RWPE1 (cell line): ENCODE measurements around the gene UNC13A.
A peak's percentile ranks its signal among the peaks of the same experiment; 100 is the strongest.

Source experiments
- CTCF ChIA-PET: fragments of 350-600 bp; sonication (Branson Sonifier 250); formaldehyde crosslinking; extraction: SDS; loops from one replicate; lab custom pipeline; 2021; lab: Yijun Ruan, JAX
- POLR2A ChIA-PET: fragments of 400-600 bp; formaldehyde crosslinking; extraction: SDS; loops from one replicate; lab custom pipeline; 2020; ENCODE audit warnings: antibody characterized with exemption; ENCODE audit not compliant: low non-redundant PET; lab: Yijun Ruan, JAX
- DNase-seq: peaks from one replicate; pipeline ENCODE4 v3.0.0; 2012; ENCODE audit warnings: low spot score
- H3K27ac ChIP-seq: fragments of 450-650 bp; 2 replicates; pipeline ENCODE4 v1.5.1; 2017
- CTCF ChIP-seq: fragments of 450-650 bp; conservative IDR thresholded peaks from 2 replicates; pipeline ENCODE4 v1.5.1; 2017; ENCODE audit warnings: low read depth, mild to moderate bottlenecking

The UNC13A gene

GRCh38 chr19:17726964-17727773, 39.0 kb upstream of the UNC13A start:
- no peak for DNase-seq
- TF ChIP-seq CTCF: no peak
- H3K27ac ChIP-seq: no peak overlapping the region
- POLR2A ChIA-PET: no interaction called here
- CTCF ChIA-PET: interaction anchor here (1.1 to 3.0 kb wide), 3 partner anchors 14 to 39 kb away, joined by 3 to 14 read pairs (median 8); no protein-coding TSS in a partner anchor

DNA sequence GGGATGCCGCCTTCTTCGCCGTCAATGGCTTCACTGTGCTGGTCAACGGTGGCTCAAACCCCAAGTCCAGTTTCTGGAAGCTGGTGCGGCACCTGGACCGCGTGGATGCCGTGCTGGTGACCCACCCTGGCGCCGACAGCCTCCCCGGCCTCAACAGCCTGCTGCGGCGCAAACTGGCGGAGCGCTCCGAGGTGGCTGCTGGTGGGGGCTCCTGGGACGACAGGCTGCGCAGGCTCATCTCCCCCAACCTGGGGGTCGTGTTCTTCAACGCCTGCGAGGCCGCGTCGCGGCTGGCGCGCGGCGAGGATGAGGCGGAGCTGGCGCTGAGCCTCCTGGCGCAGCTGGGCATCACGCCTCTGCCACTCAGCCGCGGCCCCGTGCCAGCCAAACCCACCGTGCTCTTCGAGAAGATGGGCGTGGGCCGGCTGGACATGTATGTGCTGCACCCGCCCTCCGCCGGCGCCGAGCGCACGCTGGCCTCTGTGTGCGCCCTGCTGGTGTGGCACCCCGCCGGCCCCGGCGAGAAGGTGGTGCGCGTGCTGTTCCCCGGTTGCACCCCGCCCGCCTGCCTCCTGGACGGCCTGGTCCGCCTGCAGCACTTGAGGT, 38.1 kb upstream of the UNC13A start:
- TF ChIP-seq CTCF: no peak
- DNase-seq: no peak
- CTCF ChIA-PET: interaction anchor here (0.5 to 3.0 kb wide), 5 partner anchors 15 to 309 kb away, joined by 3 to 14 read pairs (median 5); no protein-coding TSS in a partner anchor
- POLR2A ChIA-PET: no interaction called here
- H3K27ac ChIP-seq: no peak overlapping the region

- POLR2A ChIA-PET: no interaction called here
- CTCF ChIA-PET: interaction anchor here (0.5 to 3.0 kb wide), 6 partner anchors 15 to 309 kb away, joined by 3 to 14 read pairs (median 6); no protein-coding TSS in a partner anchor
- no peak for DNase-seq
- no peak; the same call in 1 of the 2 replicates for TF ChIP-seq CTCF
- H3K27ac ChIP-seq: no peak overlapping the region
Observed at GRCh38 chr19:17725422-17726078, 37.4 kb upstream of the UNC13A start.

- H3K27ac ChIP-seq: no peak overlapping the region
- TF ChIP-seq CTCF: no peak
- ChIA-PET CTCF (interaction anchor here (3.0 kb wide), 1 partner anchor 42 kb away, joined by 14 read pairs; no protein-coding TSS in a partner anchor), POLR2A (interaction anchor here (0.6 kb wide), 2 partner anchors 14 to 215 kb away, joined by 3 to 4 read pairs; no protein-coding TSS in a partner anchor)
- DNase-seq: no peak
Observed at GRCh38 chr19:17724655-17725054, 36.5 kb upstream of the UNC13A start.

GRCh38 chr19:17722655-17723240, 34.6 kb upstream of the UNC13A start:
- POLR2A ChIA-PET: interaction anchor here (0.7 kb wide), 1 partner anchor 20 kb away, joined by 3 read pairs; no protein-coding TSS in a partner anchor
- no peak overlapping the region; the same call in 1 of the 2 replicates for H3K27ac ChIP-seq
- CTCF ChIA-PET: interaction anchor here (0.6 kb wide), 1 partner anchor 12 kb away, joined by 3 read pairs; no protein-coding TSS in a partner anchor
- TF ChIP-seq CTCF: no peak
- no peak for DNase-seq

DNA sequence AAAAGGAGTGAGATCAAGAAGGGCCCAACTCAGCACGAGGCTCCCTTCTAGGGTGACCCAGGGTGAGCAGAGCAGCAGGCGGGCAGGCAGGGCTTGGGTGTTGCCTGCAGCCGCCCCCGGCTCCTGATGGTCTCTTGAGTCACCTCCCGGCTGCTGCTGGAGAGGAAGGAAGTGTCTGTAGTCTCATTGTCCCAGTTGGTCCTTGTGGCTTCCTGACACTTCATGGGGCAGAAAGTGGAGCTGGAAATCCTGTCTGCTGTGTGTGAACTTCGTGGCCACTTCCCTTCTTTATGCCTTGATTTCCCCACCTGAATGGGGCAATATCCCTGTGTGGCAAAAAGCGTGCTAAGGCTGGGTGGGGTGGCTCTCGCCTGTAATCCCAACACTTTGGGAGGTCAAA, 33.7 kb upstream of the UNC13A start:
- peak overlapping the region; percentile 31 for H3K27ac ChIP-seq
- ChIA-PET POLR2A (no interaction called here), CTCF (no interaction called here)
- no peak for DNase-seq
- no peak for TF ChIP-seq CTCF
